ENCODE results near the gene ULBP3. TPM values are rescaled to one million over a fixed set of nuclear protein-coding genes. Genes with fewer than 3 reads are reported as not detected.

ULBP3 gene
- total and polyA plus RNA-seq, 2 donors (not counting 1 experiment from before 2014, with no cell fraction given), result 10.2 to 18.8 TPM

DNA sequence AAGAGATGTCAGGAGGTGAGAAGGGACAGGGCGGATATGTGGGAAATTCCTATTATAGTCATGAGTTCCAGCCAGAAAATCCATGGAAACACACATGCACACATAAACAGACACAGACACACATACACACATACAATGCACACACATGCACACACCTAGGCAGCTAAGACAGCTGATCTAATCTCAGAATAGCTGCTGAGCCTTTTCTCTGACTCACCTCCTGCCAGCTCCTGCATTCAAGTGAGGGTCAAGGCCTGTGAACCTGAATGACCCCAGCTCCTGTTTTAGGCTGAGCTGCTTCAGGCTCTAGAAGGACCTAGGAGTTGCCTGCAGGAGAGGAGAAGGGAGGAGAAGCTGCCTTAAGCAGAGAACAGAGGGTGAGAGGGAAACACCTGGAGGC lies 22.0 kb downstream of the ULBP3 start:
- no peak for TF ChIP-seq CTCF (conservative IDR thresholded peaks at IDR 0.05 in 1 of 2, IDR thresholded peaks at IDR 0.05 in 1 of 2; ENCODE audit: low read depth in 1 of 2, low read length in 2 of 2)
- TF ChIP-seq EZH2 (IDR thresholded peaks at IDR 0.05; ENCODE audit: low read length, missing control alignments), result no peak

DNA sequence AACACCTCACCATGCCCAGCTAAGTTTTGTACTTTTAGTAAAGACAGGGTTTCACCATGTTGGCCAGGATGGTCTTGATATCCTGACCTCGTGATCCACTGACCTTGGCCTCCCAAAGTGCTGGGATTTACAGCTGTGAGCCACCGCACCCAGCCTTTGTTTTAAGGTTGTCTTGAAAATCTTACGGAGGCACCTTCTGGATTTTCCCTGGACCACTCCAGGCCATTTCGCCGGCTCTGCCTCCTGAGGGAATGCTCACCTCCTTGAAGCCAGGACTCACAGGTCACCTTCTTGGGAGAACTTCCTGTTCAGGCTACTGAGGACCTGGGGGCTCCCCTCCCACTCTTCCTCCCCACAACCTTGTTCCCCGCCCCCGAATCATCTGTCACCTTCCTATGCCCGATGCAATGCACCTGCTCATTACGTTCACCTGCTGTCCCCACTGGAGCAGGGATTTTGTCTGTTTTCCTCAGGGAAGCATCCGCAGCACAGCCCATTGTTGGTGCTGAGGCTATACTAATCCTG lies 24.2 kb downstream of the ULBP3 start:
- no peak overlapping the region for H3K9ac ChIP-seq (ENCODE audit: insufficient read depth, low read length)
- H2AFZ ChIP-seq (ENCODE audit: low read length), result no peak overlapping the region
- no peak for DNase-seq (ENCODE audit: low read depth in 2 of 2)
- no peaks in the 10 kb centered on the region for H3K79me2 ChIP-seq (ENCODE audit: control insufficient read depth, insufficient read depth, low read length)
- H4K20me1 ChIP-seq (ENCODE audit: control insufficient read depth, extremely low read depth, insufficient read depth, low read length), result no peaks in the 10 kb centered on the region
- H3K4me1 ChIP-seq (ENCODE audit: control insufficient read depth, extremely low read depth, insufficient read depth, low read length), result no peaks in the 10 kb centered on the region
- H3K9me3 ChIP-seq (ENCODE audit: control insufficient read depth, insufficient read depth, low read depth, low read length), result no peaks in the 10 kb centered on the region
- H3K4me2 ChIP-seq (ENCODE audit: extremely low read depth, insufficient read depth, low read length), result no peak overlapping the region
- H3K4me3 ChIP-seq (replicated peaks in 1 of 4; ENCODE audit: control extremely low read depth in 1 of 4, insufficient read depth in 1 of 4, low read depth in 3 of 4, low read length in 4 of 4), result no peak overlapping the region
- no peaks in the 10 kb centered on the region for H3K36me3 ChIP-seq (ENCODE audit: control insufficient read depth, insufficient read depth, low read length)
- H3K27ac ChIP-seq (ENCODE audit: insufficient read depth, low read length), result no peak overlapping the region
- no peak for TF ChIP-seq CTCF (conservative IDR thresholded peaks at IDR 0.05 in 1 of 2, IDR thresholded peaks at IDR 0.05 in 1 of 2; ENCODE audit: low read depth in 1 of 2, low read length in 2 of 2)
- no peak for TF ChIP-seq EZH2 (IDR thresholded peaks at IDR 0.05; ENCODE audit: low read length, missing control alignments)
- peaks cover 10% of the 10 kb centered on the region for H3K27me3 ChIP-seq (ENCODE audit: control insufficient read depth, insufficient read depth, low read length)

More for the DNA sequence above, 22.0 kb downstream of the ULBP3 start:
- Histone ChIP-seq H3K9ac (ENCODE audit: insufficient read depth, low read length) (no peak overlapping the region), H3K9me3 (ENCODE audit: control insufficient read depth, insufficient read depth, low read depth, low read length) (no peaks in the 10 kb centered on the region), H3K79me2 (ENCODE audit: control insufficient read depth, insufficient read depth, low read length) (no peaks in the 10 kb centered on the region), H3K36me3 (ENCODE audit: control insufficient read depth, insufficient read depth, low read length) (no peaks in the 10 kb centered on the region), H3K27me3 (ENCODE audit: control insufficient read depth, insufficient read depth, low read length) (peaks cover 7% of the 10 kb centered on the region), H2AFZ (ENCODE audit: low read length) (no peak overlapping the region), H3K4me2 (ENCODE audit: extremely low read depth, insufficient read depth, low read length) (no peak overlapping the region), H3K4me1 (ENCODE audit: control insufficient read depth, extremely low read depth, insufficient read depth, low read length) (no peaks in the 10 kb centered on the region), H3K27ac (ENCODE audit: insufficient read depth, low read length) (no peak overlapping the region), H4K20me1 (ENCODE audit: control insufficient read depth, extremely low read depth, insufficient read depth, low read length) (no peaks in the 10 kb centered on the region), H3K4me3 (replicated peaks in 1 of 4; ENCODE audit: control extremely low read depth in 1 of 4, insufficient read depth in 1 of 4, low read depth in 3 of 4, low read length in 4 of 4) (no peak overlapping the region)
- no peak for DNase-seq (ENCODE audit: low read depth in 2 of 2)

- no peak for DNase-seq (ENCODE audit: low read depth in 2 of 2)
- H3K27ac ChIP-seq (ENCODE audit: insufficient read depth, low read length), result no peak overlapping the region
- H4K20me1 ChIP-seq (ENCODE audit: control insufficient read depth, extremely low read depth, insufficient read depth, low read length), result no peaks in the 10 kb centered on the region
Measured at GRCh38 chr6:150043501-150044412, 25.2 kb downstream of the ULBP3 start.

More at GRCh38 chr6:150043501-150044412, 25.2 kb downstream of the ULBP3 start:
- no peaks in the 10 kb centered on the region for H3K9me3 ChIP-seq (ENCODE audit: control insufficient read depth, insufficient read depth, low read depth, low read length)
- no peak for TF ChIP-seq CTCF (conservative IDR thresholded peaks at IDR 0.05 in 1 of 2, IDR thresholded peaks at IDR 0.05 in 1 of 2; ENCODE audit: low read depth in 1 of 2, low read length in 2 of 2)
- no peak for TF ChIP-seq EZH2 (IDR thresholded peaks at IDR 0.05; ENCODE audit: low read length, missing control alignments)
- no peak overlapping the region for H3K9ac ChIP-seq (ENCODE audit: insufficient read depth, low read length)
- H3K4me1 ChIP-seq (ENCODE audit: control insufficient read depth, extremely low read depth, insufficient read depth, low read length), result no peaks in the 10 kb centered on the region
- no peaks in the 10 kb centered on the region for H3K79me2 ChIP-seq (ENCODE audit: control insufficient read depth, insufficient read depth, low read length)
- no peak overlapping the region for H3K4me3 ChIP-seq (replicated peaks in 1 of 4; ENCODE audit: control extremely low read depth in 1 of 4, insufficient read depth in 1 of 4, low read depth in 3 of 4, low read length in 4 of 4)
- H2AFZ ChIP-seq (ENCODE audit: low read length), result no peak overlapping the region
- H3K27me3 ChIP-seq (ENCODE audit: control insufficient read depth, insufficient read depth, low read length), result peaks cover 17% of the 10 kb centered on the region
- no peaks in the 10 kb centered on the region for H3K36me3 ChIP-seq (ENCODE audit: control insufficient read depth, insufficient read depth, low read length)
- H3K4me2 ChIP-seq (ENCODE audit: extremely low read depth, insufficient read depth, low read length), result no peak overlapping the region
